COLO668 (cell line): ENCODE measurements around the gene SEC16A.

ENCODE experiments used
- DNase-seq: peaks from one replicate; lab custom pipeline; 2025; ENCODE audit not compliant: unreplicated experiment; lab: John Stamatoyannopoulos, UW

SEC16A gene

GRCh38 chr9:136519263-136520052 lies 36.6 kb upstream of the SEC16A start:
- DNase-seq, result no peak

- no peak for DNase-seq
These were observed 35.8 kb upstream of the SEC16A start for GRCh38 chr9:136518623-136519022.

GRCh38 chr9:136517950-136518349 lies 35.1 kb upstream of the SEC16A start:
- DNase-seq, result no peak

GRCh38 chr9:136517012-136517743 lies 34.3 kb upstream of the SEC16A start:
- no peak for DNase-seq

- no peak for DNase-seq
These were observed 33.4 kb upstream of the SEC16A start for GRCh38 chr9:136516191-136516654.

- DNase-seq, result no peak
These were observed 32.4 kb upstream of the SEC16A start for GRCh38 chr9:136515276-136515675.

GRCh38 chr9:136514022-136514714 lies 31.3 kb upstream of the SEC16A start:
- no peak for DNase-seq

GRCh38 chr9:136513191-136513590 lies 30.4 kb upstream of the SEC16A start:
- DNase-seq, result no peak

- DNase-seq, result no peak
These were observed 29.8 kb upstream of the SEC16A start for GRCh38 chr9:136512651-136513071.

GRCh38 chr9:136511670-136512592 lies 29.1 kb upstream of the SEC16A start:
- DNase-seq, result no peak

- DNase-seq, result no peak
These were observed 28.4 kb upstream of the SEC16A start for GRCh38 chr9:136511144-136511669.

GRCh38 chr9:136510561-136510960 lies 27.7 kb upstream of the SEC16A start:
- DNase-seq, result no peak

GRCh38 chr9:136509549-136509948 lies 26.7 kb upstream of the SEC16A start:
- no peak for DNase-seq

- DNase-seq, result peak; percentile 79
These were observed 26.1 kb upstream of the SEC16A start for GRCh38 chr9:136508729-136509500.

GRCh38 chr9:136507992-136508375 lies 25.1 kb upstream of the SEC16A start:
- no peak for DNase-seq

GRCh38 chr9:136507221-136507991 lies 24.6 kb upstream of the SEC16A start:
- DNase-seq, result no peak

- no peak for DNase-seq
These were observed 23.6 kb upstream of the SEC16A start for GRCh38 chr9:136506425-136506824.

- no peak for DNase-seq
These were observed 22.9 kb upstream of the SEC16A start for GRCh38 chr9:136505406-136506403.
